Measurements from ENCODE around the gene RAB1A.

The RAB1A gene

GRCh38 chr2:65164426-65164891 is 34.6 kb upstream of the RAB1A start:
- Histone ChIP-seq H3K4me3 (ENCODE audit: low read length) (no peak overlapping the region), H2AFZ (ENCODE audit: low read depth, low read length) (no peak overlapping the region), H3K9me3 (ENCODE audit: insufficient read depth, low read length) (no peaks in the 10 kb centered on the region), H3K4me2 (ENCODE audit: low read length) (no peak overlapping the region), H3K79me2 (ENCODE audit: low read length) (no peaks in the 10 kb centered on the region), H3K4me1 (ENCODE audit: low read length) (peaks cover 18% of the 10 kb centered on the region), H4K20me1 (ENCODE audit: insufficient read depth, low read length) (no peaks in the 10 kb centered on the region), H3K27ac (ENCODE audit: low read length) (no peak overlapping the region), H3K9ac (ENCODE audit: low read length) (no peak overlapping the region), H3K36me3 (replicated peaks; ENCODE audit: low read depth, low read length) (no peaks in the 10 kb centered on the region), H3K27me3 (ENCODE audit: low read depth, low read length) (no peaks in the 10 kb centered on the region)
- TF ChIP-seq CTCF (IDR thresholded peaks at IDR 0.05; ENCODE audit: low read depth, low read length) (no peak), EZH2phosphoT487 (IDR thresholded peaks at IDR 0.05; ENCODE audit: low read depth) (no peak)

- Histone ChIP-seq H4K20me1 (ENCODE audit: insufficient read depth, low read length) (no peaks in the 10 kb centered on the region), H3K4me3 (ENCODE audit: low read length) (no peak overlapping the region), H2AFZ (ENCODE audit: low read depth, low read length) (no peak overlapping the region), H3K4me2 (ENCODE audit: low read length) (no peak overlapping the region), H3K4me1 (ENCODE audit: low read length) (peaks cover 13% of the 10 kb centered on the region), H3K9me3 (ENCODE audit: insufficient read depth, low read length) (no peaks in the 10 kb centered on the region), H3K9ac (ENCODE audit: low read length) (no peak overlapping the region), H3K27me3 (ENCODE audit: low read depth, low read length) (no peaks in the 10 kb centered on the region), H3K79me2 (ENCODE audit: low read length) (no peaks in the 10 kb centered on the region), H3K36me3 (replicated peaks; ENCODE audit: low read depth, low read length) (no peaks in the 10 kb centered on the region), H3K27ac (ENCODE audit: low read length) (no peak overlapping the region)
- TF ChIP-seq CTCF (IDR thresholded peaks at IDR 0.05; ENCODE audit: low read depth, low read length): no peak
- TF ChIP-seq EZH2phosphoT487 (IDR thresholded peaks at IDR 0.05; ENCODE audit: low read depth): no peak
Measured at GRCh38 chr2:65161551-65162100, 31.7 kb upstream of the RAB1A start.

GRCh38 chr2:65159906-65160305 is 30.0 kb upstream of the RAB1A start:
- H3K36me3 ChIP-seq (replicated peaks; ENCODE audit: low read depth, low read length): no peaks in the 10 kb centered on the region
- H3K9me3 ChIP-seq (ENCODE audit: insufficient read depth, low read length): no peaks in the 10 kb centered on the region
- no peak overlapping the region for H3K4me2 ChIP-seq (ENCODE audit: low read length)
- H4K20me1 ChIP-seq (ENCODE audit: insufficient read depth, low read length): no peaks in the 10 kb centered on the region
- no peak overlapping the region for H3K9ac ChIP-seq (ENCODE audit: low read length)
- peak overlapping the region; percentile 91 for H2AFZ ChIP-seq (ENCODE audit: low read depth, low read length)
- H3K4me3 ChIP-seq (ENCODE audit: low read length): no peak overlapping the region
- no peaks in the 10 kb centered on the region for H3K27me3 ChIP-seq (ENCODE audit: low read depth, low read length)
- no peak for TF ChIP-seq EZH2phosphoT487 (IDR thresholded peaks at IDR 0.05; ENCODE audit: low read depth)
- no peak overlapping the region for H3K27ac ChIP-seq (ENCODE audit: low read length)
- H3K79me2 ChIP-seq (ENCODE audit: low read length): no peaks in the 10 kb centered on the region
- H3K4me1 ChIP-seq (ENCODE audit: low read length): peaks cover 10% of the 10 kb centered on the region

- no peaks in the 10 kb centered on the region for H3K27me3 ChIP-seq (ENCODE audit: low read depth, low read length)
- no peak for TF ChIP-seq EZH2phosphoT487 (IDR thresholded peaks at IDR 0.05; ENCODE audit: low read depth)
- TF ChIP-seq CTCF (IDR thresholded peaks at IDR 0.05; ENCODE audit: low read depth, low read length): no peak
- H3K9me3 ChIP-seq (ENCODE audit: insufficient read depth, low read length): no peaks in the 10 kb centered on the region
- no peaks in the 10 kb centered on the region for H3K36me3 ChIP-seq (replicated peaks; ENCODE audit: low read depth, low read length)
- no peak overlapping the region for H3K4me3 ChIP-seq (ENCODE audit: low read length)
- no peak overlapping the region for H3K27ac ChIP-seq (ENCODE audit: low read length)
- H2AFZ ChIP-seq (ENCODE audit: low read depth, low read length): no peak overlapping the region
- no peaks in the 10 kb centered on the region for H3K79me2 ChIP-seq (ENCODE audit: low read length)
- no peak overlapping the region for H3K4me2 ChIP-seq (ENCODE audit: low read length)
- H3K4me1 ChIP-seq (ENCODE audit: low read length): peaks cover 10% of the 10 kb centered on the region
- H3K9ac ChIP-seq (ENCODE audit: low read length): no peak overlapping the region
- no peaks in the 10 kb centered on the region for H4K20me1 ChIP-seq (ENCODE audit: insufficient read depth, low read length)
Measured at GRCh38 chr2:65159261-65159660, 29.4 kb upstream of the RAB1A start.
